K562 (cell line): ENCODE data around the gene GNAZ. TPM values are rescaled to one million over a fixed set of nuclear protein-coding genes. Genes with fewer than 3 reads are reported as not detected.
A peak's percentile ranks its signal among the peaks of the same experiment; 100 is the strongest.

Source experiments
- BCOR ChIP-seq: fragments of 450-650 bp; IDR thresholded peaks from 2 replicates; pipeline ENCODE4 v1.6.1; 2016
- BRD9 ChIP-seq: fragments of 450-650 bp; IDR thresholded peaks from 2 replicates; pipeline ENCODE4 v1.6.1; 2018; ENCODE audit warnings: low read depth; ENCODE audit not compliant: partially characterized antibody
- CBX5 ChIP-seq: IDR thresholded peaks from 2 replicates; pipeline ENCODE4 v1.6.1; 2014; ENCODE audit warnings: low read depth, borderline replicate concordance
- CUX1 ChIP-seq: fragments of 200-800 bp; sonication (Bioruptor generic); IDR thresholded peaks from 2 replicates; pipeline ENCODE4 v1.6.1; 2016; ENCODE audit warnings: missing genetic modification characterization, missing compliant biosample characterization
- E2F5 ChIP-seq: sonication (generic); formaldehyde crosslinking; IDR thresholded peaks from 2 replicates; pipeline ENCODE4 v1.8.0; 2022; ENCODE audit warnings: mild to moderate bottlenecking, missing genetic modification reagents
- ELF1 ChIP-seq: fragments of 200-800 bp; sonication (Bioruptor generic); IDR thresholded peaks from 2 replicates; pipeline ENCODE4 v1.6.1; 2016; ENCODE audit warnings: missing genetic modification characterization, missing compliant biosample characterization
- FOSL1 ChIP-seq: fragments of 200-800 bp; sonication (Bioruptor generic); conservative IDR thresholded peaks from 2 replicates; pipeline ENCODE4 v1.6.1; 2016; ENCODE audit warnings: missing genetic modification characterization, missing compliant biosample characterization
- HIVEP1 ChIP-seq: fragments of 250-450 bp; sonication (Bioruptor Pico); IDR thresholded peaks from 2 replicates; pipeline ENCODE4 v1.4.0; 2020; ENCODE audit warnings: mild to moderate bottlenecking
- MCM2 ChIP-seq: fragments of 450-650 bp; IDR thresholded peaks from 2 replicates; pipeline ENCODE4 v1.6.1; 2017; ENCODE audit warnings: low read depth, mild to moderate bottlenecking
- PREB ChIP-seq: sonication (generic); formaldehyde crosslinking; IDR thresholded peaks from 2 replicates; pipeline ENCODE4 v1.8.1; 2023; ENCODE audit warnings: mild to moderate bottlenecking, missing genetic modification reagents
- SMC3 ChIP-seq: conservative IDR thresholded peaks from 2 replicates; pipeline ENCODE4 v1.6.1; 2011; ENCODE audit warnings: low read depth, low read length, improper control_type of control experiment; ENCODE audit not compliant: insufficient read depth
- TFAP4 ChIP-seq: sonication (generic); formaldehyde crosslinking; IDR thresholded peaks from 2 replicates; pipeline ENCODE4 v1.8.0; 2022; ENCODE audit warnings: missing genetic modification reagents, mild to moderate bottlenecking, moderate library complexity, borderline replicate concordance
- THRA ChIP-seq: fragments of 450-650 bp; IDR thresholded peaks from 2 replicates; pipeline ENCODE4 v1.6.1; 2017; ENCODE audit warnings: mild to moderate bottlenecking, moderate library complexity
- ZFPM2 ChIP-seq: fragments of 250-450 bp; sonication (Bioruptor Pico); IDR thresholded peaks from 2 replicates; pipeline ENCODE4 v1.5.1; 2022; ENCODE audit warnings: mild to moderate bottlenecking
- ZNF431 ChIP-seq: sonication (generic); formaldehyde crosslinking; IDR thresholded peaks from 2 replicates; pipeline ENCODE4 v1.8.0; 2022; ENCODE audit warnings: mild to moderate bottlenecking, missing genetic modification reagents
- ZNF778 ChIP-seq: fragments of 450-650 bp; formaldehyde crosslinking; IDR thresholded peaks from 2 replicates; pipeline ENCODE4 v1.4.0; 2020; ENCODE audit warnings: mild to moderate bottlenecking, moderate library complexity
- polyA plus RNA-seq, 8 experiments: library from polyadenylated mRNA; depleted of rRNA in 4 of 8; stranded (reverse) in 5 of 8; unstranded in 3 of 8; fragments of >200 nt; fragmentation: Nextera tagmentation in 2 of 8; fragmentation: Illumina TruSeq in 1 of 8; extraction: Ambion mirVana in 2 of 8; extraction: Trizol in 1 of 8; gene quantifications; 2 replicates each; pipeline versions ENCODE4 v1.2.1 to v1.2.3, GENCODE V29; 2011 to 2014; ENCODE audit warnings: inconsistent platforms in 1 of 8, missing spikeins in 1 of 8
- total RNA-seq, 7 experiments: library from RNA; depleted of rRNA in 6 of 7; stranded (reverse); fragments of >200 nt in 6 of 7; fragmentation: Illumina TruSeq in 2 of 7; extraction: Trizol in 2 of 7; gene quantifications; 2 replicates each; pipeline versions ENCODE4 v1.2.1 to v1.2.3, GENCODE V29; 2011 to 2021; ENCODE audit warnings: low replicate concordance in 1 of 7

Gene GNAZ
- total and polyA plus RNA-seq, 9 of the 15 experiments (the other 6 are each of a cell fraction or from before 2014, with no cell fraction given), result 0.04 to 0.22 (median 0.13) TPM; not detected in 3

GRCh38 chr22:23122216-23122957 lies 52.1 kb downstream of the GNAZ start (continued):
- TF ChIP-seq CUX1 (CRISPR knock-in tag) (no peak), E2F5 (CRISPR knock-in tag) (no peak), MCM2 (no peak), BRD9 (no peak), CBX5 (no peak), PREB (CRISPR knock-in tag) (no peak), THRA (no peak), BCOR (no peak), SMC3 (0 out of 2 replicates have a peak, but pooled peaks have one; percentile 12), HIVEP1 (CRISPR knock-in tag) (no peak), TFAP4 (CRISPR knock-in tag) (no peak), ZNF778 (CRISPR knock-in tag) (no peak), ZNF431 (CRISPR knock-in tag) (no peak), ELF1 (tag) (no peak), FOSL1 (no peak), ZFPM2 (CRISPR knock-in tag) (no peak)
